ENCODE results near the gene OLIG2. TPM values are rescaled to one million over a fixed set of nuclear protein-coding genes. Genes with fewer than 3 reads are reported as not detected.

Gene OLIG2
- polyA plus RNA-seq, 1 experiment = not detected

DNA sequence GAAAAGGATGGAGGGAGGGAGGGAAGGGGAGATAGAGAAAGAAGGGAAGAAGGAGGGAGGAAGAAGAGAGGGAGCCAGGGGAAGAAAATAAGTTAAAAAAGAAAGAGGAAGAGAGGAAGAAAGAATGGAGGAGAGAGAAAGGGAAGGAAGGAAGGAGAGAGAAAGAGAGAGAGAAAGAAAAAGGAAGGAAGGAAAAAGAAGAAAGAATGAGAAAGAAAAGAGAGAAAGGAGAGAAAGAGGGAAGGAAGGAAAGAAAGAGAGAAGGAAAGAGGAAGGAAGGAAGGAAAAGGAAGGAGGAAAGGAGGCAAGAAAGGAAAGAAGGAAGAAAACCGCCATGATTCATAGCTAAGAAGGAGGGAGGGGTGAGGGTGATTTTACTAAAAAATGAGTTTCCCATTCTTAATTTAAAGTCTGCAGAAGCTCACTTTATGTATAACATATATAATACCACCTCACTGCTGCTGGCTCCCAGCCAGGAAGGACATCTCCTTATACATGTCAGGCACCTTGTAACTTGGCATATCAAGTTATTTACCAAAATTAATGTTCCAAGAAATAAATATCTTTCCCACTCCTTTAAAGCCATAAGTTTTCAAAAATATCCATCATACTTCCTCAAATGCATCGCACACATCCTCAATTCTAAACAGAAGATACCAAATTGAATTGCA lies 46.0 kb upstream of the OLIG2 start:
- ChIA-PET CTCF (no interaction called here), POLR2A (no interaction called here)
- no peak overlapping the region for H3K4me3 ChIP-seq (ENCODE audit: low read depth, low read length)
- peaks cover 7% of the 10 kb centered on the region for H3K27me3 ChIP-seq (ENCODE audit: control insufficient read depth, insufficient read depth, low read length)
- no peaks in the 10 kb centered on the region for H3K36me3 ChIP-seq (ENCODE audit: control insufficient read depth, insufficient read depth, low read length)
- TF ChIP-seq, protein P1, sequence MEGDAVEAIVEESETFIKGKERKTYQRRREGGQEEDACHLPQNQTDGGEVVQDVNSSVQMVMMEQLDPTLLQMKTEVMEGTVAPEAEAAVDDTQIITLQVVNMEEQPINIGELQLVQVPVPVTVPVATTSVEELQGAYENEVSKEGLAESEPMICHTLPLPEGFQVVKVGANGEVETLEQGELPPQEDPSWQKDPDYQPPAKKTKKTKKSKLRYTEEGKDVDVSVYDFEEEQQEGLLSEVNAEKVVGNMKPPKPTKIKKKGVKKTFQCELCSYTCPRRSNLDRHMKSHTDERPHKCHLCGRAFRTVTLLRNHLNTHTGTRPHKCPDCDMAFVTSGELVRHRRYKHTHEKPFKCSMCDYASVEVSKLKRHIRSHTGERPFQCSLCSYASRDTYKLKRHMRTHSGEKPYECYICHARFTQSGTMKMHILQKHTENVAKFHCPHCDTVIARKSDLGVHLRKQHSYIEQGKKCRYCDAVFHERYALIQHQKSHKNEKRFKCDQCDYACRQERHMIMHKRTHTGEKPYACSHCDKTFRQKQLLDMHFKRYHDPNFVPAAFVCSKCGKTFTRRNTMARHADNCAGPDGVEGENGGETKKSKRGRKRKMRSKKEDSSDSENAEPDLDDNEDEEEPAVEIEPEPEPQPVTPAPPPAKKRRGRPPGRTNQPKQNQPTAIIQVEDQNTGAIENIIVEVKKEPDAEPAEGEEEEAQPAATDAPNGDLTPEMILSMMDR (IDR thresholded peaks at IDR 0.05; ENCODE audit: insufficient read depth, low read depth, low read length) = no peak
- DNase-seq (ENCODE audit: low read depth) = no peak

DNA sequence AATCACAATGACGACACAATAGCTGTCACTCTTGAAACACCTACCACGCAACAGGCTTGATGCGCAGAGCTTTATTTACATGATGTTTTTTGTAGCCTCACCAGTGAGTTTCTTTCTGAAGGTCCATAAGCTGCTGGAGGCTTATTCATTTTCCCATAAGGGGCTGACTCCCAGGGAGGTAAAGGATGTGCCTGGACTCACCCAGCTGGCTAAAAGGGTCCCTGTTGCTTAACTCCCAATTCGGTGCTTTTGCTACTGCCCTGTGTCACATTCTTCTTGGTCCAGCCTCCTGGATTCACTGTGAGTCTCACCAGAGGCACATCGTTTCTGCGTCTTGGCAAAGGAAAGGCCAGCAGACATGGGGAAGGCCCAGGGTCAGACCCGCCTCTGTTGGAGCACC lies 44.6 kb upstream of the OLIG2 start:
- POLR2A ChIA-PET = no interaction called here
- CTCF ChIA-PET = no interaction called here
- DNase-seq (ENCODE audit: low read depth) = no peak
- Histone ChIP-seq H3K4me3 (ENCODE audit: low read depth, low read length) (no peak overlapping the region), H3K36me3 (ENCODE audit: control insufficient read depth, insufficient read depth, low read length) (no peaks in the 10 kb centered on the region), H3K27me3 (ENCODE audit: control insufficient read depth, insufficient read depth, low read length) (peaks cover 7% of the 10 kb centered on the region)
- TF ChIP-seq, protein P1 (IDR thresholded peaks at IDR 0.05; ENCODE audit: insufficient read depth, low read depth, low read length) = no peak

GRCh38 chr21:32990666-32991065 lies 35.1 kb upstream of the OLIG2 start:
- no peaks in the 10 kb centered on the region for H3K36me3 ChIP-seq (ENCODE audit: control insufficient read depth, insufficient read depth, low read length)
- peaks cover 7% of the 10 kb centered on the region for H3K27me3 ChIP-seq (ENCODE audit: control insufficient read depth, insufficient read depth, low read length)
- TF ChIP-seq, protein P1 (IDR thresholded peaks at IDR 0.05; ENCODE audit: insufficient read depth, low read depth, low read length) = no peak
- H3K4me3 ChIP-seq (ENCODE audit: low read depth, low read length) = no peak overlapping the region
- CTCF ChIA-PET = interaction anchor here (0.6 to 1.9 kb wide), 6 partner anchors 12 to 207 kb away, joined by 3 to 6 read pairs (median 4); no protein-coding TSS in a partner anchor
- POLR2A ChIA-PET = no interaction called here
- no peak for DNase-seq (ENCODE audit: low read depth)

DNA sequence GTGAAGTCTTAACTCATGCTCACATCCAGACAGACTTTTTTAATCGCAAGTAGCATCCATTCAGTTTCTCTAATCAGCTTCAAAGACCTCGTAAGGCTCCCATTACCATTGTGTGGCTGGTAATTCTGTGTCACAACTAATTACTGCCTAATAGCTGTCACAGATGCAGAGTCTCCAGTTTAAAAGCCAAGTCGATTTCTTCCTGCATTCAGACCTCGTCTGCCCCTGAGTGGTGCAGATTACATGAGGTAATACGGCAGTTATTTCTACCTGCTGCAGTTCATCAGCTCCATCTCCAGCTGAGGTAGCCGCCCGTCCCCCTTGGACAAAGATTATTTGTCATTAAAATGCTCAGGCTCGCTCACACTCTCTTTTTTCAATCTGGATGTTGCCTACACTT lies 34.4 kb upstream of the OLIG2 start:
- TF ChIP-seq, protein P1 (IDR thresholded peaks at IDR 0.05; ENCODE audit: insufficient read depth, low read depth, low read length) = no peak
- no peaks in the 10 kb centered on the region for H3K36me3 ChIP-seq (ENCODE audit: control insufficient read depth, insufficient read depth, low read length)
- POLR2A ChIA-PET = no interaction called here
- DNase-seq (ENCODE audit: low read depth) = no peak
- CTCF ChIA-PET = interaction anchor here (1.3 to 1.9 kb wide), 3 partner anchors 11 to 206 kb away, joined by 3 to 6 read pairs (median 6); no protein-coding TSS in a partner anchor
- peaks cover 7% of the 10 kb centered on the region for H3K27me3 ChIP-seq (ENCODE audit: control insufficient read depth, insufficient read depth, low read length)
- no peak overlapping the region for H3K4me3 ChIP-seq (ENCODE audit: low read depth, low read length)

GRCh38 chr21:32993894-32994293 lies 31.8 kb upstream of the OLIG2 start:
- TF ChIP-seq, protein P1 (IDR thresholded peaks at IDR 0.05; ENCODE audit: insufficient read depth, low read depth, low read length) = no peak
- Histone ChIP-seq H3K27me3 (ENCODE audit: control insufficient read depth, insufficient read depth, low read length) (peaks cover 5% of the 10 kb centered on the region), H3K36me3 (ENCODE audit: control insufficient read depth, insufficient read depth, low read length) (no peaks in the 10 kb centered on the region), H3K4me3 (ENCODE audit: low read depth, low read length) (no peak overlapping the region)
- ChIA-PET CTCF (interaction anchor here (1.1 to 3.4 kb wide), 11 partner anchors 11 to 451 kb away, joined by 3 to 28 read pairs (median 4); no protein-coding TSS in a partner anchor), POLR2A (no interaction called here)
- DNase-seq (ENCODE audit: low read depth) = no peak
